T follicular helper cell (primary cell): Measurements from ENCODE around the gene TCEAL6.
A peak's percentile ranks its signal among the peaks of the same experiment; 100 is the strongest.
"Not testable (repeated sequence)": the region's sequence is repeated elsewhere in the genome, so short reads cannot be mapped to it uniquely, and the experiment has no call there.

Experiments used
- DNase-seq: peaks from one replicate; pipeline ENCODE4 v3.0.0-alpha.2; 2020; ENCODE audit warnings: low read depth
- total RNA-seq, 2 experiments: gene quantifications; one replicate each; lab custom pipeline; 2026; lab: John Stamatoyannopoulos, UW

The TCEAL6 gene
- total RNA-seq = 0 reads per million in 2 experiments

DNA sequence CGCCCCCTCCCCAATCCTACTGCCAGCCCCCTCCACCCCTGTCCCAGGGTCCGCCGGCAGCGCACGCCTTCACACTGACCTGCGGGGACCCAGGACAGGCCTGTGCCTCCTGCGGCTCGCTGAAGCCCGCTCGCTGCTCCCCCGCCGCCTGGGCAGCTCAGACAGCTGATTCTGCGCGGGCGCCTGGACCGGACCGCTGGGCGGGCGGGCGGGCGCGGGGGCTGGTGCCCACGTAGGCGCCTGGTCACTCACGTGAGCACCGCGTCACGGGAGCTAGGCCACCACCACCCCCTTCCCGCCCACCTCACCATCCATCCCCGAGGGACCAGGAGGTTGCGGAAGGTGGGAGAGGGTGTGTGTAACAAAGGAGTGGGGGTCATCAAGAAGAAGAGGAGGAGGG is at the start of gene TCEAL6:
TCEAL6 (minus strand) TSS at position 208 of the 400 bp plus-strand sequence.
- DNase-seq = not testable (repeated sequence)

DNA sequence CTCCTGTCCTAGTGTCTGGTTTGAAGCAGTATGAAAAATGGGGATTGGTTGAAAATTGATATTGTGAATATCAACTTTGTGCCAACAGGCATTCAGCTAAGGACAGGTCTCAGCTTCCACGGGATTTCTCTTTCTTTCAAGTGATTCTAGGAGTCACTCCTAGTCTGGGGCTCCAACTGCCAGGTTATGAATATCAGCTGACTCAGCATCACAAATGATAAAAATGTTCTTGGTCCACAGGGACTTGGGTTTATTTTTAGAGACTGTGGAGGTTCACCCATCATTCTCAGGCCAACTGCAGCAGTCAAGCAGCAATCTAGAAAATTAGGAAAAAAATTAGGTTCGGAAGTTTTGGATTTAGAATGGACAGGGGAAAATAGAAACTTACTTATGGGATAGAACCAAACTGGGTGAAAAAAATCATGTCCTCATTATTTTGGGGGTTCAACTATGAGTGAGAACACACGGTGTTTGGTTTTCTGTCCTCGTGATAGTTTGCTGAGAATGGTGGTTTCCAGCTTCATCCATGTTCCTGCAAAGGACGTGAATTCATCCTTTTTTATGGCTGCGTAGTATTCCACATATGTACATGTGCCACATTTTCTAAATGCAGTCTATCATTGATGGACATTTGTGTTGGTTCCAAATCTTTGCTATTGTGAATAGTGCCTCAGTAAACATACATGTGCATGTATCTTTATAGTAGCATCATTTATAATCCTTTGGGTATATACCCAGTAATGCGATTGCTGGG is 43.9 kb upstream of the TCEAL6 start:
- no peak for DNase-seq

DNA sequence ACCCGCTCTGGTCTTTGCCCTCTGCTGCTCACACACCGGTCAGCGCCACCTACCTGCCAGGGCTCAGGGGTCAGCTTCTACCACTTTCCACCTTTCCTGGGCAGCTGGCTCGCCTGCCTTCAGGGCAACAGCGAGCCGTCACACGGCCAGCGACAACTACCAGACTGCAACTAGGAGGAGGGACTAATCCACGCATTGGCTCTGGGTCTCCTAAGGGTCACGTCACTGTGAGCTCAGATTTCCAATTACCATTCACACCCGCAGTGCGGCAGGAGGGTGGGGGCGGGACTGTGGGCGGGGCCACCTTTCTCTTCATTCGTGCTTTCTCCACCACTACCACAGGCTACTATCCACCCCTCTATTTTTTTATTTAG is 13.5 kb upstream of the TCEAL6 start, which contains the start of gene BEX5:
BEX5 (minus strand) TSS at position 172 of the 374 bp plus-strand sequence. CDS start 1,712 bp downstream, outside the sequence.
- DNase-seq = peak; percentile 49

DNA sequence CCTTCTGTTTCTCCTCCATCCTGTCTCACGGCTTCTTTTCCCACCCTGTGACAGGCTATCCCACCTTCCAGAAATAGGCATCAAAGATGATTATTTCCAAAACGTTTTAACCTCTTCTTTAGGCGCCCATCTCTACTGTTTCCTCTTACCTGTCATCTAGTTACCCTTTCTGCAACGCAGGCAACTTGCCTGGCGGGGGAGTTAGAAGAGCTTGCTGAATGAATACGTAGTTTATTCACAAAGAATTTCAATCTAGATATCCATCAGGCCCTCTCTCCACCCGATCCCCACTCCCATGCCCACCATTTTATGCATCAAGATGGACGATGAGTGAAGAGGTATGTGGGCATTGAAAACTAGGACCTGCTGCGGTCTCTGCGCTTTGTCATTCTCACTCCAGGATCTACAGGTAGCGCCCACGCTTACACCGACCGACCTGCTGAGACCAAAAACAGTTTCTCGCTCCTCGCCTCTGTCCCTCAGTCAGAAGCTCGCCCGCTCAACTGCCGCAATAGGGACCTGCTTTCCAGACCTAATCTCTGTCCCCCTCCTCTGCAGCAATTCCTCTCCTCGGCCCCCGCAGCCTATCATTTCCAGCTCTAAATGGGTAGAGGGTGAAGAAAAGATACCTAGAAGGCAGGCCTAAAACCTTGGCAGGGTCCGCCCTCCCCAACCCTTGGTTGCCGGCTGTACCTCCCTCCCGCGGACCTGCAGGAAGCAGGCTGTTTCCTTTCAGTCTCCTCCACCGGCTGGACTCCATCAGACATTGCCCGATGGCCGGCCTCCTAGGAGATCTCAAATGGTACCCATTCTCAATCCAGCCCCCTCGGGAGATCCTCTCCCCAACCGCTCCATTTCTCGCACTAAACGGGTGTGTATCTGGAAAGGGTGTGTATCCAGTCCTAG is 12.9 kb upstream of the TCEAL6 start:
- DNase-seq = peak; percentile 2

DNA sequence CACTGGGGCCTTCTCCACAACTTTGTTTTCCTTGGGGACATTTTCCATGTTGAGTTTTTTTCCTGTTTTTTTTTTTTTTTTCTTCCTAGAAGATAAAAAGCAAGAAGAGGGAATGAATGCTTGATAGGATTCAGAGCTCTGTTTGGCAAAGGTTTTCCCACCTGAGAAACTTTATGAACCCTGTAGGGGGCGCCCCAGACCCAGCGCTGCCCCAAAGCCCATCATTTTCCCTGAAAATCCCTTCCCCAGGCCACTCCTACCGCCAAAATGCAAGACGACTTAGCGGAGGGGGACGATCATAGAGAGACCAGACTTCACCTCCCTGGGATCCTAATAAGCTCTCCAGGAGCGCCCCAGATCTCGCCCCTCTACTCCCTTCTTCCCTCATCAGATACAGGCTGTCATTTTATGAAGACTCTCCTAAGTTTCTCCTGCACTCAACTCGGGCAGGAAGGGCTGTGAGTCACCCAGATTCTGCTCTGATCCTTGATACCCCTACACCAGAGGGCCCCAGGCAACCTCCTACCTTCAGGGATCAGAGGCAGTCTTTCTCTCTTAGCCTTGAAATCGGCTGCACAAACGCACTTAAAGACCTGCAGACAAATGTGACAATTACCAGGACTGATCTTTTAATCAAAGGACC is 12.1 kb upstream of the TCEAL6 start:
- DNase-seq = no peak

DNA sequence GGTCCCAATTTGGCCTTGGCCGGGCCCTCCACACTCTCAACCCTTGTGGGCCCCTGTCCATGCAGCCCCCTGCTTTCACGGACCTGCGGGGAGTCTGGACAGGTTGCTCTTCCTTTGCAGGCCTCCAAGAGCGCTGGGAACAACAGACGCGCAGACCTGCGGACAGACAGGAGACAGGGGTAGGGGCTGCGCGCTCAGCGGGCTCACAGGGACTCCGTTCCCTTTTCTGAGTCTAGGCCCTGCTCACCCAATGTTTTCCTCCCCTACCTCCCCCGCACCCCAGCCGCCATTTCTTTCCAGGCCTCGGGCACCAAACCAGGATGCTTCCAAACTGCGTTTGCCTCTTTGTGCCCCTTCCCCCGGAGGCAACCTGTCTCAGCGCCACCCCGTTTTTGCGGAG is 650 bp downstream of the TCEAL6 start:
- DNase-seq = not testable (repeated sequence)

DNA sequence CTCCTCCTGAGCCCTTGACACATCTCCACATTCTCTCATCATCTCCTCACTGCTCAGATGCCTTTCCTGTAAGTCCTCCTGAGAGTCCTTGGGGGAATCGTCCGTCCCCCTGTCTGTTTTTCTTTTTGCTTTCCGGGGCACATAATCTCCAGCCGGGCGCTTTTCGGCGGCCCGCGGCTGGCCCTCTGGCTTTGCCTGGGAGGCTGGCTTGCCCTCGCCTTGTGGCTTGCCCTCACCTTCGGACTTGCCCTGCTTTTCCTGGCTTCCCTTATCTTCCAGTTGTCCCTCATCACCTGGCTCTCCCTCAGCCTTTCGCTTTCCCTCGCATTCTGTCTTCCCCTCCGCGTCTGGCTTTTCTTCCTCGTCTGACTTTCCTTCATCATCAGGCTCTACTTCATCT is 1.4 kb downstream of the TCEAL6 start:
- DNase-seq = not testable (repeated sequence)

DNA sequence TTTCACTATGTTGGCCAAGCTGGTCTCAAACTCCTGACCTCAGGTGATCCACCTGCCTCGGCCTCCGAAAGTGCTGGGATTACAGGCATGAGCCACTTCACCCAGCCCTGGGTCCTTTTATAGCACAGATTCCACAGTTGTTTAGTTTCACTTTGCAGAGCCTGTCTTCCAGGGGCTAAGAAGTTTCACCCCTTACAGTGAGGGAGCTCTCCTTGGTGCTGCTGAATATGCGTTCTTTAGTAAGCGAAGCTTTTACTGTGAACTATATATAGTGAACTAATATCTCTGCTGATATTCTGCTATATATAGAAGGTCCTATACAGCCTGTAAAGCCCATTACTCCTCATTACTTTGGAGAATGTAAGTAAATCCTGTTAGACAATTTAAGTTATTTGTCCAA is 4.2 kb downstream of the TCEAL6 start:
- DNase-seq = no peak

DNA sequence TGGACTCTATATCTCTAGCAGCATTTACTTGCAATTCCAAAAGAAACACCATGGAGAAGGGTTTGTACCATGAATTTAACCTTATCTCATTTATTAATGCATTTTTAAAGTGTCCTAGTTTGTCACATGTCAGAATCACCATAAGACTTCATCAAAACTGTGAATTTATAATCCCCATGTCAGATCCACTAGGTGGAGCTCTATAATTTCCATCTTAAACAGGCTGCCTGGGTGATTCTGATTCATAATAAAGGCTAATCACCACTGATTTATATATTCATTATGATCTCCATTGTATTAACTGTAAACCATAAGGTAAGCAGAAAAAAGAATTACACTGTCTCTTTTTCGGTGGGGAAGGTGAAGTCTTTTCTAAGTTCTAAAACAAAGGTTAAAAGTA is 12.8 kb downstream of the TCEAL6 start:
- no peak for DNase-seq

DNA sequence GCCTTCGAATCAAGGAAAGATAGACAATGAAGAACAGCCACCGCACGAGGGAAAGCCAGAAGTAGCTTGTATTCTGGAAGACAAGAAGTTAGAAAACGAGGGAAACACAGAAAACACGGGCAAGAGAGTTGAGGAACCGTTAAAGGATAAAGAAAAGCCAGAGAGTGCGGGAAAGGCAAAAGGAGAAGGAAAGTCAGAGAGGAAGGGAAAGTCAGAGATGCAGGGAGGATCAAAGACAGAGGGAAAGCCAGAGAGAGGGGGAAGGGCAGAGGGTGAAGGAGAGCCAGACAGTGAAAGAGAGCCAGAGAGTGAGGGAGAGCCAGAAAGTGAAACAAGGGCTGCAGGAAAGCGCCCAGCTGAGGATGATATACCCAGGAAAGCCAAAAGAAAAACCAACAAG is 15.4 kb downstream of the TCEAL6 start:
- DNase-seq = no peak

DNA sequence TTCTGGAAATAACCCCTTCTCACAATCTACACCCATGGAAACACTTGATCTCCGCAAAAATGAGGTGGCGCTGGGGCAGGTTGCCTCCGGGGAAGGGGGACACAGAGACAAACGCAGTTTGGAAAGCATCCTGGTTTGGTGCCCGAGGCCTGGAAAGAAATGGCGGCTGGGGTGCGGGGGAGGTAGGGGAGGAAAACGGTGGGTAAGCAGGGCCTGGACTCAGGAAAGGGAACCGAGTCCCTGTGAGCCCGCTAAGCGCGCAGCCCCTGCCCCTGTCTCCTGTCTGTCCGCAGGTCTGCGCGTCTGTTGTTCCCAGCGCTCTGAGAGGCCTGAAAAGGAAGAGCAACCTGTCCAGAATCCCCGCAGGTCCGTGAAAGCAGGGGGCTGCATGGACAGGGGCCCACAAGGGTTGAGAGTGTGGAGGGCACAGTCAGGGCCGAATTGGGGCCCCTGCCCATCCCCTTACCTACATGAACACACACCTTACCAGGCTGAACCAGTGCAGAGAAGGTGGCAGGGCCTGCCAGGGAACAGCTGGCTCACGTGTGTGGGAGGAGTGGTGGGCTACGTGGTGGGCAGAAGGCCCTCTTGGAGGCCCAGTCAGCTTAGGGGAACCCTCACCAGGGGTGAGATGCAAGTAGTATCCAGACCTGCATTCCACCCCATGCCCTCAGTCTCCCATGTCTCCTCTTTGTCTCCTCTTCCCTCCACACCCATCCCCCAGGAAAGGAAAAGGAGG is 16.0 kb downstream of the TCEAL6 start:
- DNase-seq = not testable (repeated sequence)

DNA sequence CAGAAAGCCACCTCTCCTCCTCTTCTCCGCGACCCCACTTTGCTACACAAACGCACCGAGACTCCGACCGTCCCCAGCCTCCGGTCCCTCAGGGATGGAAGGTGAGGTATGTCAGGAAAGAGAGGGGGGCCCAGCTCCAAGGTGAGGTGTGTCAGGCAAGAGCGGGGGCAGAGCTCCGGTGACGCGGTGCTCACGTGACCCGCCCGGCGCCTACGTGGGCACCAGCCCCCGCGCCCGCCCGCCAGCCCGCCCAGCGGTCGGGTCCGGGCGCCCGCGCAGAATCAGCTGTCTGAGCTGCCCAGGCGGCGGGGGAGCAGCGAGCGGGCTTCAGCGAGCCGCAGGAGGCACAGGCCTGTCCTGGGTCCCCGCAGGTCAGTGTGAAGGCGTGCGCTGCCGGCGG is 16.8 kb downstream of the TCEAL6 start, which contains the start of gene TCEAL2:
TCEAL2 (plus strand) TSS at position 244 of the 400 bp plus-strand sequence. CDS start 1,152 bp downstream, outside the sequence.
- peak; percentile 11 for DNase-seq

DNA sequence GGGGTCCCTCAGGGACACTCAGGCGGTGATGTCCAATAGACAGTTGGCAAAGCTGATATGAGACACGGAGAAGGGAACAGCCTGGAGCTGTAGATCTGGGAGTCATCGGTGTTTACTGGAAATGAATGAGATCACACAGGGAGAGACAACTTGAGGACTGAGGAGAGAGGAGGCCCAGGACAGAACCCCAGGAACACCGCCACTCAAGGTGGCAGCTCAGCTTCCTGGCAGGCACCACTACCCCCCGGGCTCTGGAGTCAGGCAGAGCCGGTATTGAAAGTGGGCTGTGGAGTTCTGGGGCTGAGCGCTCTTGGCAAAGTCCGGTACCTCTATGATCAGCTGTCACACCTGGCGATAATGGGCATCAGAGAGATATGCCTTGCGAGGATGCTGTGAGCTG is 17.3 kb downstream of the TCEAL6 start:
- not testable (repeated sequence) for DNase-seq

DNA sequence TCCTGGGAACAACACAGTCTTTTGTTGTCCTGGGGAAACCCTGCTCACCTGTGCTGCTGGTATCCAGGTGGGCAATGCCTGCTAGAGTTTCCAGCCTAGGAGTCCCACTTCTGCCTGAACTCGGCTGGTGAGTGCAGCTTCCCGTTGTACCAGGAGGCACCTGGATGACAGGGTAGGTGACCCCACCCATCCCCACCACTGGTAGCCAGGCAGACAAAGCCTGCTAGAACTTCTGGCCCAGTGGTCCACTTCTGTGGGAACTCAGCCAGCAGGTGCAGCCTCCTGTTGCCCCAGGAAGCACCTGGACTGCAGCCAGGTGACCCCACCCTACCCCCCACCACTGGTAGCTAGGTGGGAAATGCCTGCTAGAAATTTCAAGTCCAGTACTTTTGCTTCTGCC is 26.5 kb downstream of the TCEAL6 start:
- no peak for DNase-seq

DNA sequence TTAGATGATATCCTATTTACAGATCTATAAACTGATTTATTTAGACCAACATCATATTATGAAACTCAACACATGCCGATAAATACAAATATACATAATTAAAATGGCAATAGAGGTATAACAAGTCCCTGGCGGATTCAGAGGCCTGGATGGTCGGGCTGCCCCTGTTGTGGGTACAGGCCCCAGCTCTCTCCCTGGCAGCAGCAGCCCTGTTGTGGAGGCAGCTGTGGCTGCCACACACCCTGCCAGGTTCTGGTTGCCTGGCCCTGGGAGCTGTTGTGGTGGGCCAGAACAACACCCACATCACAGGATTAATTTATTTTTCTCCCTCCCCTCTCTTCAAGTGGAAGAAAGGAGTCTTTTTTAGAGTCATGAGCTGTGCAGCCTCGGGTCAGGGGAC is 28.9 kb downstream of the TCEAL6 start:
- DNase-seq = no peak
